Measurements from ENCODE around the gene ZER1.

DNA sequence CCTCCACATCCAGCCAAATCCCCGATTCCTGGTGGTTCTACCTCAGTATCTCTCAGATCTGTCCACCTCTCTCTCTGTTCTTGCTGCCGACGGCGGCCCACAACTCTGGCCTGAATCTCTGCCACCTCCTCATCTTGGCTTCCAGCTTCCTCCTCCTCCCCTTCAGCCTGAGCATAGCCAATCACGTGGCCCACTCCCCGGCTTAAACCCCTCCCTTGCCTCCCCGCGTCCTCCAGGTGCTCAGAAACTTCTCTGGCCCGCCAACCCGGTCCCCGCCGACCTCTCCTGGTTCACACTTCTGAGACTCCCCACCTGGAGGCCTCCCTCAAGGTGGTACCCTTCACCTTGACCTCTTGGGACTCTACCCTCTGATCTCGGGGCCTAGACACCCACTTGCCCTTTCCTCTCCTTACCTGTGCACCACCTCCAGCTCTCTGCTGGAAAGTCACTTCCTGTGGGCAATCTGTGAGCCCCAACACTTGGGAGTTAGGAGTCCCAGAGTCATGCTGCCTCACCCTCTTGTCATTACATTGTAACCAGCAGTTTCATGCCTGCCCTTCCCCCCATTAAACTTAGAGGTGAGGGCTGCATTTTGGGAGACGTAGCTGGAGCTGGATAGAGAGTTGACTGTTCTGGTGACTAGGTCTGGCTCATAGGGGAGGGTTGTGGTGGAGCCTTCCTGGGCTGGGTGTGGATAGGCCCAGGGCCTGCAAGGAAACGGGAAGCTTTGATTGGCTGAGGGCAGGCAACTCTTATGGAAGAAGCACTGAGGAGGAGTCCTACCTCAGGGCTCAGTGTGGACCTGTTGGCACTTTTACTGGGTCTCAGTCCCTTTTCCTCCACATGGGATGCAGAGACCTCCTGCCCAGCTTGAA lies 87.2 kb downstream of the ZER1 start:
- TF ChIP-seq, protein P1, sequence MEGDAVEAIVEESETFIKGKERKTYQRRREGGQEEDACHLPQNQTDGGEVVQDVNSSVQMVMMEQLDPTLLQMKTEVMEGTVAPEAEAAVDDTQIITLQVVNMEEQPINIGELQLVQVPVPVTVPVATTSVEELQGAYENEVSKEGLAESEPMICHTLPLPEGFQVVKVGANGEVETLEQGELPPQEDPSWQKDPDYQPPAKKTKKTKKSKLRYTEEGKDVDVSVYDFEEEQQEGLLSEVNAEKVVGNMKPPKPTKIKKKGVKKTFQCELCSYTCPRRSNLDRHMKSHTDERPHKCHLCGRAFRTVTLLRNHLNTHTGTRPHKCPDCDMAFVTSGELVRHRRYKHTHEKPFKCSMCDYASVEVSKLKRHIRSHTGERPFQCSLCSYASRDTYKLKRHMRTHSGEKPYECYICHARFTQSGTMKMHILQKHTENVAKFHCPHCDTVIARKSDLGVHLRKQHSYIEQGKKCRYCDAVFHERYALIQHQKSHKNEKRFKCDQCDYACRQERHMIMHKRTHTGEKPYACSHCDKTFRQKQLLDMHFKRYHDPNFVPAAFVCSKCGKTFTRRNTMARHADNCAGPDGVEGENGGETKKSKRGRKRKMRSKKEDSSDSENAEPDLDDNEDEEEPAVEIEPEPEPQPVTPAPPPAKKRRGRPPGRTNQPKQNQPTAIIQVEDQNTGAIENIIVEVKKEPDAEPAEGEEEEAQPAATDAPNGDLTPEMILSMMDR (IDR thresholded peaks at IDR 0.05) = no peak
- TF ChIP-seq EZH2phosphoT487 (IDR thresholded peaks at IDR 0.05) = no peak
- TF ChIP-seq EZH2 (IDR thresholded peaks at IDR 0.05) = no peak

All from neural progenitor cell (in vitro differentiated cells).